Prostate gland (tissue), 2 donors: Measurements from ENCODE around the gene SEC24D. TPM values are rescaled to one million over a fixed set of nuclear protein-coding genes. Genes with fewer than 3 reads are reported as not detected.

ENCODE experiments used
- DNase-seq: peaks from one replicate; pipeline ENCODE4 v3.0.0-alpha.2; 2019; ENCODE audit warnings: low spot score
- H3K27ac ChIP-seq, 2 donors: fragments of 200-600 bp; sonication (generic); 2 replicates each; pipeline ENCODE4 v1.5.1; 2017 to 2019
- H3K27me3 ChIP-seq: fragments of 200-600 bp; sonication (generic); replicated peaks from 2 replicates; pipeline ENCODE4 v1.5.1; 2019; ENCODE audit not compliant: insufficient read depth
- H3K36me3 ChIP-seq, 2 donors: fragments of 200-600 bp; sonication (generic); 1 replicate in 1 of 2; 2 replicates in 1 of 2; pipeline versions ENCODE4 v1.5.1 to v1.8.1; 2017 to 2019
- H3K4me1 ChIP-seq: fragments of 200-600 bp; sonication (generic); replicated peaks from 2 replicates; pipeline ENCODE4 v1.5.1; 2019
- H3K4me3 ChIP-seq, 2 donors: fragments of 200-600 bp; sonication (generic); 2 replicates each; pipeline ENCODE4 v1.5.1; 2017 to 2019
- H3K9me3 ChIP-seq: fragments of 200-600 bp; sonication (generic); 2 replicates; pipeline ENCODE4 v1.5.1; 2017
- CTCF ChIP-seq, 4 experiments: fragments of 200-600 bp in 2 of 4; fragments of 450-650 bp in 2 of 4; sonication (generic) in 2 of 4; IDR thresholded peaks; 1 replicate in 3 of 4; 2 replicates in 1 of 4; pipeline ENCODE4 v1.5.1; 2016 to 2019; ENCODE audit warnings: antibody characterized with exemption in 4 of 4, mild to moderate bottlenecking in 2 of 4, moderate library complexity in 2 of 4
- POLR2A ChIP-seq: fragments of 450-650 bp; IDR thresholded peaks from one replicate; pipeline ENCODE4 v1.6.1; 2016; ENCODE audit warnings: antibody characterized with exemption, mild to moderate bottlenecking
- POLR2AphosphoS5 ChIP-seq: sonication (generic); formaldehyde crosslinking; IDR thresholded peaks from one replicate; pipeline ENCODE4 v1.6.1; 2017; ENCODE audit warnings: antibody characterized with exemption
- WGBS: methylation state at CpG from one replicate; pipeline ENCODE4 v1.1.5; 2018; 5-methylcytosine and 5-hydroxymethylcytosine counted together
- intact Hi-C: fragments of 100-400 bp; cut with DNase I; formaldehyde crosslinking; loops from one replicate; pipeline ENCODE4 v1.14.2; 2022
- total RNA-seq, 2 donors: library from RNA; depleted of rRNA; stranded (reverse); fragments of >200 nt; gene quantifications; one replicate each; pipeline ENCODE4 v1.1.0, GENCODE V29; 2016

SEC24D gene
- total RNA-seq, 2 donors from 2014 or later: 31.5 to 34.9 TPM

DNA sequence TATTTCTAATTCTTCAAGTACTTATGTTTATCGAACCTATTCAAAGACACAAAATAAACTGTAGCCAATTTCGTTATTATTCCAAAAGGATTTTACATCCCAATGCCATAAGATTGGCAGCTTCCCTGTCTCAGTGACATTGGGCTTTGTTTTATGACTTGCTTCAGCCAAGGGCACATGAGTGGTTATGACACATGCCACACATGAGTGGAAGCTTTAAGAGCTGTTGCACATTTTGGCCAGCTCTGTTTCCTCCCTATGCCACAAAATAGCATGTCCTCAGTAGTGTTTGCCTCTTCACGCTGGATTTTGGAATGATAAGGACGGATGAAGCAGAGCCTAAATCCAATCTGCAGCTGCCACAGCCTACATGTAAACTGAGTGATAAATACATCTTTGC, 21.9 kb downstream of the SEC24D start:
- H3K4me1 ChIP-seq: no peaks in the 10 kb centered on the region
- H3K27ac ChIP-seq: no peak overlapping the region
- H3K27me3 ChIP-seq: no peaks in the 10 kb centered on the region
- DNase-seq: no peak
- WGBS: 94% methylated on average over 4 of the region's 4 CpGs
- H3K9me3 ChIP-seq: no peaks in the 10 kb centered on the region
- H3K36me3 ChIP-seq: peaks cover 4 to 11% of the 10 kb centered on the region in 2 donors
- no peak overlapping the region for H3K4me3 ChIP-seq
- TF ChIP-seq POLR2AphosphoS5 (no peak), CTCF (IDR thresholded peaks at IDR 0.05) (no peak), POLR2A (no peak)
- intact Hi-C loops: no loop called here

DNA sequence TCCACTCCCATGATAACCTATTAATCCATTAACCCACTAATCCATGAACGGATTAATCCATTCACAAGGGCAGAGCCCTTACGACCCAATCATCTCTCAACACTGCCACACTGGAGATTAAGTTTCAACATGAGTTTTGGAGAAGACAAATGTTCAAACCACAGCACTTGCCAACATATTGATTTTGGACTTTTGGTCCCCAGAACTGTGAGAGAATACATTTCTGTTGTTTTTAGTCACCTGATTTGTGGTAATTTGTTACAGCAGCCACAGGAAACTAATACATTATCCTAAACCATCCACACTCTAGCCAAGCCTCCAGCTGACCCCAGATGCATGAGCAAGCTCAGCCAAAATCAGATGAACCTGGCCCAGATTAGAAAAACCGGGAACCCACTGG, 22.4 kb downstream of the SEC24D start:
- no peaks in the 10 kb centered on the region for H3K27me3 ChIP-seq
- intact Hi-C loops: no loop called here
- TF ChIP-seq POLR2AphosphoS5: no peak
- no peak for TF ChIP-seq POLR2A
- no peak for TF ChIP-seq CTCF (IDR thresholded peaks at IDR 0.05)
- no peak for DNase-seq
- no peak overlapping the region for H3K4me3 ChIP-seq
- WGBS: 92% methylated on average over 3 of the region's 3 CpGs
- no peaks in the 10 kb centered on the region for H3K9me3 ChIP-seq
- H3K27ac ChIP-seq: no peak overlapping the region
- peaks cover 4 to 11% of the 10 kb centered on the region in 2 donors for H3K36me3 ChIP-seq
- H3K4me1 ChIP-seq: no peaks in the 10 kb centered on the region

GRCh38 chr4:118811832-118812231, 24.1 kb downstream of the SEC24D start:
- WGBS: 70% methylated on average over 3 of the region's 3 CpGs
- H3K4me3 ChIP-seq: no peak overlapping the region
- no peaks in the 10 kb centered on the region for H3K9me3 ChIP-seq
- H3K27ac ChIP-seq: no peak overlapping the region
- no peaks in the 10 kb centered on the region for H3K27me3 ChIP-seq
- DNase-seq: no peak
- peaks cover 4 to 11% of the 10 kb centered on the region in 2 donors for H3K36me3 ChIP-seq
- no peaks in the 10 kb centered on the region for H3K4me1 ChIP-seq
- TF ChIP-seq POLR2A (no peak), POLR2AphosphoS5 (no peak), CTCF (IDR thresholded peaks at IDR 0.05) (no peak)
- intact Hi-C loops: no loop called here

- WGBS: 79% methylated on average over 3 of the region's 3 CpGs
- intact Hi-C loops: no loop called here
- Histone ChIP-seq H3K27me3 (no peaks in the 10 kb centered on the region), H3K9me3 (no peaks in the 10 kb centered on the region), H3K36me3 (peaks cover 4 to 11% of the 10 kb centered on the region in 2 donors), H3K4me3 (no peak overlapping the region), H3K27ac (no peak overlapping the region), H3K4me1 (no peaks in the 10 kb centered on the region)
- DNase-seq: no peak
- TF ChIP-seq POLR2AphosphoS5 (no peak), CTCF (IDR thresholded peaks at IDR 0.05) (no peak)
Observed at GRCh38 chr4:118810991-118811764, 24.7 kb downstream of the SEC24D start.

- H3K4me3 ChIP-seq: no peak overlapping the region
- no peak for DNase-seq
- no peaks in the 10 kb centered on the region for H3K27me3 ChIP-seq
- no peaks in the 10 kb centered on the region for H3K4me1 ChIP-seq
- intact Hi-C loops: no loop called here
- peaks cover 0 to 4% of the 10 kb centered on the region in 2 donors for H3K36me3 ChIP-seq
- no peaks in the 10 kb centered on the region for H3K9me3 ChIP-seq
- no peak overlapping the region for H3K27ac ChIP-seq
- TF ChIP-seq CTCF (IDR thresholded peaks at IDR 0.05): no peak
- no peak for TF ChIP-seq POLR2AphosphoS5
- no peak for TF ChIP-seq POLR2A
- WGBS: 94% methylated on average over 2 of the region's 2 CpGs
Observed at GRCh38 chr4:118807659-118808058, 28.3 kb downstream of the SEC24D start.
